ENCODE measurements around the gene APBB2. TPM values are rescaled to one million over a fixed set of nuclear protein-coding genes. Genes with fewer than 3 reads are reported as not detected.

Gene APBB2
- polyA plus RNA-seq (2013, experiment 1 of 4): 55.7 TPM
- polyA plus RNA-seq (2013, experiment 2 of 4): 58.1 TPM
- polyA plus RNA-seq (2013, experiment 3 of 4): 43.8 TPM
- polyA plus RNA-seq (2013, experiment 4 of 4): 49.2 TPM

DNA sequence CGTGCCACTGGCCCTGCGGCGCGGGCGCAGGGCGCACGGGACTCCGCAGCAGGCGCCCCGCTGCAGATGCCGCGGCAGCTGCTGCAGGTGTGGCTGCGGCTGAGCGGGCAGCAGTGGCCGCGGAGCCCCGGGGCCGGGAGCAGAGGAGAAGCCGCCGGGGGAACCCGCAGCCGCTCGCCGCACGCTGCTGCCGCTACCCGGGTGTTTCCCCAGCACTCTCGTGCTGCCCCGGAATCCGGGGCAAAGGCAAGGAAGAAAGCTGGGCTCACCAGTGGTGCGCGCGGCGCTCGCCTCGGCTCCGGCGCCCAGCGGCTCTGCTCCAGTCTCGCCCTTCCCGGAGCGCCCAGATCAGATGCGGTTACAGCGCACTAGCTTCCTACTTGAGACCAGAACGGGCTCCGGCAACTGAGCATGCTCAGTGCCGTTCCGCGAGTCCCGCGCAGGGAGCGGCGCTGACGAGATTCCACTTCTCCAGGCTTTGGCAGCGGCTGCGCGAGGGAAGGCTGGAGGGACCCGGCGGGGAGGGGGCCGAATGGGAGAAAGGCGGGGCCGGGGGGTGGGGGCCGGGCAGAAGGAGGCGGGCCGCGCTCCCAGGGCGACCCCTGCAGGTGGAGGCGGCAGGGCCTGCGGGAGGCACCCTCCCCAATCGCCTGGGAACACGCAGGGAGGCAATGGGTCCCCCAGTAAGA lies at the start of gene APBB2:
APBB2 (minus strand) TSS at position 407 of the 689 bp plus-strand sequence. CDS start 181,288 bp downstream, outside the sequence.
- WGBS, 2 experiments: 0 to 1% methylated on average over 71 of the region's 71 CpGs

GRCh38 chr4:41262198-41262597 lies 47.9 kb upstream of the APBB2 start:
- Histone ChIP-seq H3K27me3 (ENCODE audit: control insufficient read depth, insufficient read depth, low read length, poor library complexity, severe bottlenecking) (no peaks in the 10 kb centered on the region), H3K4me3 (ENCODE audit: insufficient read depth, low read depth, low read length) (no peak overlapping the region), H3K27ac (ENCODE audit: insufficient read depth, low read depth, low read length, poor library complexity, severe bottlenecking) (no peak overlapping the region), H3K9me3 (ENCODE audit: control insufficient read depth, low read length) (no peaks in the 10 kb centered on the region), H3K36me3 (ENCODE audit: control insufficient read depth, insufficient read depth, low read length) (peaks cover 67% of the 10 kb centered on the region), H3K4me1 (ENCODE audit: control insufficient read depth, insufficient read depth, low read length) (no peaks in the 10 kb centered on the region)
- WGBS, 2 experiments: 90 to 92% methylated on average over 6 of the region's 6 CpGs

More for the DNA sequence above, at the start of gene APBB2:
- H3K4me1 ChIP-seq (ENCODE audit: control insufficient read depth, insufficient read depth, low read length): peaks cover 11% of the 10 kb centered on the region
- peak within 1 kb of the TSS; percentile 77 for H3K4me3 ChIP-seq (ENCODE audit: insufficient read depth, low read depth, low read length)
- peak within 1 kb of the TSS; percentile 51 for H3K27ac ChIP-seq (ENCODE audit: insufficient read depth, low read depth, low read length, poor library complexity, severe bottlenecking)
- no peaks in the 10 kb centered on the region for H3K36me3 ChIP-seq (ENCODE audit: control insufficient read depth, insufficient read depth, low read length)
- H3K9me3 ChIP-seq (ENCODE audit: control insufficient read depth, low read length): no peaks in the 10 kb centered on the region
- H3K27me3 ChIP-seq (ENCODE audit: control insufficient read depth, insufficient read depth, low read length, poor library complexity, severe bottlenecking): peaks cover 14% of the 10 kb centered on the region

GRCh38 chr4:41260116-41260733 lies 45.9 kb upstream of the APBB2 start:
- H3K27me3 ChIP-seq (ENCODE audit: control insufficient read depth, insufficient read depth, low read length, poor library complexity, severe bottlenecking): no peaks in the 10 kb centered on the region
- H3K4me1 ChIP-seq (ENCODE audit: control insufficient read depth, insufficient read depth, low read length): no peaks in the 10 kb centered on the region
- 95 to 96% methylated on average over 9 of the region's 9 CpGs for WGBS, 2 experiments
- peaks cover 54% of the 10 kb centered on the region for H3K36me3 ChIP-seq (ENCODE audit: control insufficient read depth, insufficient read depth, low read length)
- H3K27ac ChIP-seq (ENCODE audit: insufficient read depth, low read depth, low read length, poor library complexity, severe bottlenecking): no peak overlapping the region
- H3K4me3 ChIP-seq (ENCODE audit: insufficient read depth, low read depth, low read length): no peak overlapping the region
- no peaks in the 10 kb centered on the region for H3K9me3 ChIP-seq (ENCODE audit: control insufficient read depth, low read length)

- Histone ChIP-seq H3K9me3 (ENCODE audit: control insufficient read depth, low read length) (no peaks in the 10 kb centered on the region), H3K36me3 (ENCODE audit: control insufficient read depth, insufficient read depth, low read length) (peaks cover 41% of the 10 kb centered on the region), H3K27ac (ENCODE audit: insufficient read depth, low read depth, low read length, poor library complexity, severe bottlenecking) (no peak overlapping the region), H3K4me3 (ENCODE audit: insufficient read depth, low read depth, low read length) (peak overlapping the region; percentile 92), H3K27me3 (ENCODE audit: control insufficient read depth, insufficient read depth, low read length, poor library complexity, severe bottlenecking) (no peaks in the 10 kb centered on the region), H3K4me1 (ENCODE audit: control insufficient read depth, insufficient read depth, low read length) (no peaks in the 10 kb centered on the region)
- WGBS, 2 experiments: 80 to 82% methylated on average over 5 of the region's 5 CpGs
These were observed 44.4 kb upstream of the APBB2 start for GRCh38 chr4:41258783-41259182.

DNA sequence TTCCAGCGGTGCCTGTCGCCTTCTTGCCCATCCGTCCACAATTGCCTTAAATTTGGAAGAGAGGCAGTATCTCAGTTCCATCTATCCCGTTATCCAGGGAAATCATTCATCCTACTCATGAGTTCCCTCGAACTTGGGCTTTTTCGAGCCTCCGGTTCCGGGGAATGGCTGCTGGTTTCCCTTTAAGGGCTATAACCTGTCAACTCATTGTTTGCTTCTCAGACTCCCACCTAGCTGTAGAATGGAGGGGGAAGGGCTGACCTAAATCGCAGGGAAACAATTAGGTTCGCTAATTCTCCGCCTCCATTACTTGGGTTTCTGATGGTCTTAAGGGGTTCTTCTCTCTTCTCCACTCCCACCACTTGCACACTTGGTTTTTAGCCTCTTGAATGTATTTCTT lies 43.6 kb upstream of the APBB2 start:
- no peaks in the 10 kb centered on the region for H3K9me3 ChIP-seq (ENCODE audit: control insufficient read depth, low read length)
- H3K27ac ChIP-seq (ENCODE audit: insufficient read depth, low read depth, low read length, poor library complexity, severe bottlenecking): no peak overlapping the region
- 3 to 4% methylated on average over 10 to 11 of the region's 11 CpGs for WGBS, 2 experiments
- H3K36me3 ChIP-seq (ENCODE audit: control insufficient read depth, insufficient read depth, low read length): peaks cover 32% of the 10 kb centered on the region
- no peaks in the 10 kb centered on the region for H3K4me1 ChIP-seq (ENCODE audit: control insufficient read depth, insufficient read depth, low read length)
- peak overlapping the region; percentile 92 for H3K4me3 ChIP-seq (ENCODE audit: insufficient read depth, low read depth, low read length)
- no peaks in the 10 kb centered on the region for H3K27me3 ChIP-seq (ENCODE audit: control insufficient read depth, insufficient read depth, low read length, poor library complexity, severe bottlenecking)

DNA sequence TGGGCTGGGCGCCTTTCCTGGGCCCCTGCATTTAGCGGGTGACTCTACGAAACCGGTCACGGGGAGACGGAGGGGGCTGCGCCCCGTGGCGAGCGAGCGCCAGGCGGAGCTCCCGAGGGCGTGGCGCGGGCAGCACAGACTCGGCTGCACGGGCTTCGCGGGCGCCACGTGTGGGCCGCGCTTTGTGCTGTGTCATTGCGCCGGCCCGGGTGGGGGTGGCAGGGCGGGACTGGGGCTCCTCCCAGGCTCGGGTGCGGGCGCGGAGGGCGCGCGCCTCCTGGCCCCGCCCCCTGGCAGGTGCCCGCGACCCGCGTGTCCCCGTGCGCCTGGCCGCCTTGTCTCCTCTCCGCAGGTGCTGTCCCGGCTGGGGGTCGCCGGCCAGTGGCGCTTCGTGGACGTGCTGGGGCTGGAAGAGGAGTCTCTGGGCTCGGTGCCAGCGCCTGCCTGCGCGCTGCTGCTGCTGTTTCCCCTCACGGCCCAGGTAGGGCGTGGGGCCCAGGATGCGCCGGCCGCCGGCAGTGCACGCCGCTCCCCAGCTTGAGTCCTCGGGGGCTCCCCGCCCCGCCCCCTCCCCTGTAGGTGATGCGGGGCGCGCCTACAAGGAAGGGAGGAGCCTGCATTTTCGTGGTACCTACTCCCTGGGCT lies 43.0 kb upstream of the APBB2 start:
- no peaks in the 10 kb centered on the region for H3K4me1 ChIP-seq (ENCODE audit: control insufficient read depth, insufficient read depth, low read length)
- no peaks in the 10 kb centered on the region for H3K9me3 ChIP-seq (ENCODE audit: control insufficient read depth, low read length)
- H3K27me3 ChIP-seq (ENCODE audit: control insufficient read depth, insufficient read depth, low read length, poor library complexity, severe bottlenecking): no peaks in the 10 kb centered on the region
- H3K4me3 ChIP-seq (ENCODE audit: insufficient read depth, low read depth, low read length): peak overlapping the region; percentile 92
- peak overlapping the region; percentile 84 for H3K27ac ChIP-seq (ENCODE audit: insufficient read depth, low read depth, low read length, poor library complexity, severe bottlenecking)
- H3K36me3 ChIP-seq (ENCODE audit: control insufficient read depth, insufficient read depth, low read length): peaks cover 27% of the 10 kb centered on the region
- 0 to 1% methylated on average over 69 of the region's 69 CpGs for WGBS, 2 experiments

DNA sequence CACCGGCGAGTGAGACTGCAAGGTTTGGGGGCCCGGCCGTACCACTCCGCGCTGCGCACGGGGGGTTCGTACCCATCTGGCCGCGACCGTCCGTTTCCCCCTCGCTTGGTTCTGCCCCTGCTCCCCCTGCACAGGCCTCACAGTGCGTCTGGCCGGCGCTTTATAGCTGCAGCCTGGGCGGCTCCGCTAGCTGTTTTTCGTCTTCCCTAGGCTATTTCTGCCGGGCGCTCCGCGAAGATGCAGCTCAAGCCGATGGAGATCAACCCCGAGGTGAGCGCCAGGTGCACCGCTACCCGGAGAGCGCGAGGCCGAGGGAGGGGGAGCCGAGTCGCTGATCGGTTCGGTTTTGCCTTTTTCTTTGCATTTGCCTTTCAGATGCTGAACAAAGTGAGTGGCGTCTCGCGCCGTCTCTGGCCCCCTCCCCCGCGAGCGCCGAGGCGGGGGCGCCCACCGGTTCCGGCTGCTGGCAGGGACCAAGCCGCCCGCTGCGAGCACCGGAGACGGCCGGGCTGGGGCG lies 42.5 kb upstream of the APBB2 start, which contains the start of gene UCHL1:
UCHL1 (plus strand) TSS at position 189 of the 517 bp plus-strand sequence; CDS start at position 238, 49 bp downstream.
- Histone ChIP-seq H3K27me3 (ENCODE audit: control insufficient read depth, insufficient read depth, low read length, poor library complexity, severe bottlenecking) (no peaks in the 10 kb centered on the region), H3K4me1 (ENCODE audit: control insufficient read depth, insufficient read depth, low read length) (no peaks in the 10 kb centered on the region), H3K36me3 (ENCODE audit: control insufficient read depth, insufficient read depth, low read length) (peaks cover 21% of the 10 kb centered on the region), H3K4me3 (ENCODE audit: insufficient read depth, low read depth, low read length) (peak within 1 kb of the TSS; percentile 92), H3K9me3 (ENCODE audit: control insufficient read depth, low read length) (no peaks in the 10 kb centered on the region), H3K27ac (ENCODE audit: insufficient read depth, low read depth, low read length, poor library complexity, severe bottlenecking) (peak within 1 kb of the TSS; percentile 84)
- WGBS, 2 experiments: 0% methylated on average over 55 of the region's 55 CpGs

- 4% methylated on average over 9 to 11 of the region's 13 CpGs for WGBS, 2 experiments
- H3K27ac ChIP-seq (ENCODE audit: insufficient read depth, low read depth, low read length, poor library complexity, severe bottlenecking): peak overlapping the region; percentile 36
- H3K27me3 ChIP-seq (ENCODE audit: control insufficient read depth, insufficient read depth, low read length, poor library complexity, severe bottlenecking): no peaks in the 10 kb centered on the region
- peaks cover 15% of the 10 kb centered on the region for H3K36me3 ChIP-seq (ENCODE audit: control insufficient read depth, insufficient read depth, low read length)
- H3K9me3 ChIP-seq (ENCODE audit: control insufficient read depth, low read length): no peaks in the 10 kb centered on the region
- peak overlapping the region; percentile 92 for H3K4me3 ChIP-seq (ENCODE audit: insufficient read depth, low read depth, low read length)
- no peaks in the 10 kb centered on the region for H3K4me1 ChIP-seq (ENCODE audit: control insufficient read depth, insufficient read depth, low read length)
These were observed 41.9 kb upstream of the APBB2 start for GRCh38 chr4:41256131-41256739.

DNA sequence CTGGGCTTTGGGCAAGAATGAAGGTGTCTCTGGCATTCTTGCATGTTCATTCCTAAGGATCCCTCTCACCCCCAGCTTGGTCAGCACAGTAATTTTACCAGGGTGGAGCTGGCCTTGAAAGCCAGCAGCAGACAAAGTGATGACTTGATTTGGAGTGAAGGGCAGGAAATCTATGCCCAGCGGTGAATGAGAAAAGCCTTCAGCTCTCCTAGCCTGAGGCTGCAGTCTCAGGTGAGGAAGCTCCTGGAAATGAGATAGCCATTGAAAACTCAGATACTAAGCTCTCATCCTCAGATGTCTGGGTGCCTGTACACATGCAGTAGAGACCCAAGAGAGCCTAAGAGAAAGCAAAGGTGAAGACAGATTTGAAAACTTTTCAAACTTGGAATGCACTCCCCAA lies 31.6 kb upstream of the APBB2 start:
- Histone ChIP-seq H3K4me3 (ENCODE audit: insufficient read depth, low read depth, low read length) (no peak overlapping the region), H3K4me1 (ENCODE audit: control insufficient read depth, insufficient read depth, low read length) (no peaks in the 10 kb centered on the region), H3K9me3 (ENCODE audit: control insufficient read depth, low read length) (no peaks in the 10 kb centered on the region), H3K36me3 (ENCODE audit: control insufficient read depth, insufficient read depth, low read length) (no peaks in the 10 kb centered on the region), H3K27ac (ENCODE audit: insufficient read depth, low read depth, low read length, poor library complexity, severe bottlenecking) (no peak overlapping the region), H3K27me3 (ENCODE audit: control insufficient read depth, insufficient read depth, low read length, poor library complexity, severe bottlenecking) (no peaks in the 10 kb centered on the region)
- 73% methylated on average over 1 of the region's 1 CpG for WGBS, 2 experiments
